ENCODE measurements around the gene OTOGL.

DNA sequence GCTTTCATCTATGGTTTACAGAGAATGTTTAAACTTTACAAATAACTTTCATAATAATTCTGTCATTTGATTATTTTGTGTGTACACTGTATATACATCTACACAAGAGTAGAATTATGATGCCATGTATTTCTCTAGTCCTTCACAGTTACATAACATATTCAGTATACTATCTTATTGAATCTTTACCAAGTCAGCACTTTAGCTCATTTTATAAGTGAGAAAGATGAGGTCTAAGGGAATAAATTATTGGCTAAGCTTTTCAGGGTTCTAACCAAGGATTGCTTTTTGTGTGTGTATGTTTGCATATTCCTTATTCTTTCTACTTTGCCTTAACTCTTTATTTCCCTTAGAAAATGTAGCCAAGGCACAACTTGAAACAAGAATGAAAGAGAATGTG, 260.4 kb downstream of the OTOGL start:
- TF ChIP-seq REST (IDR thresholded peaks at IDR 0.05; ENCODE audit: low read depth, low read length) (no peak), TAF1 (IDR thresholded peaks at IDR 0.05; ENCODE audit: borderline replicate concordance, low read depth, low read length) (no peak), RAD21 (IDR thresholded peaks at IDR 0.05; ENCODE audit: low read length) (no peak), RFX5 (IDR thresholded peaks at IDR 0.05; ENCODE audit: low read length) (no peak), CTCF (IDR thresholded peaks at IDR 0.05) (no peak), POLR2AphosphoS5 (IDR thresholded peaks at IDR 0.05; ENCODE audit: low read depth, low read length) (no peak), EP300 (IDR thresholded peaks at IDR 0.05; ENCODE audit: borderline replicate concordance in 1 of 2, low read depth in 1 of 2, low read length in 1 of 2) (no peak), MAX (IDR thresholded peaks at IDR 0.05; ENCODE audit: low read depth) (no peak)
